ENCODE measurements around the gene MIB2.

The MIB2 gene

GRCh38 chr1:1606232-1606631 lies 9.1 kb upstream of the MIB2 start:
- TF ChIP-seq POLR2AphosphoS5 (IDR thresholded peaks at IDR 0.05; ENCODE audit: low read depth, low read length) (no peak), POLR2A (IDR thresholded peaks at IDR 0.05; ENCODE audit: low read depth, low read length) (no peak), TAF1 (IDR thresholded peaks at IDR 0.05; ENCODE audit: borderline replicate concordance, low read depth, low read length) (no peak)
- FAIRE-seq (no peak), DNase-seq (ENCODE audit: insufficient read length) (no peak)

- TF ChIP-seq POLR2A (IDR thresholded peaks at IDR 0.05; ENCODE audit: low read depth, low read length) (no peak), TAF1 (IDR thresholded peaks at IDR 0.05; ENCODE audit: borderline replicate concordance, low read depth, low read length) (no peak), POLR2AphosphoS5 (IDR thresholded peaks at IDR 0.05; ENCODE audit: low read depth, low read length) (no peak)
- no peak for FAIRE-seq
- no peak for DNase-seq (ENCODE audit: insufficient read length)
Observed at GRCh38 chr1:1609822-1610485, 5.3 kb upstream of the MIB2 start.

DNA sequence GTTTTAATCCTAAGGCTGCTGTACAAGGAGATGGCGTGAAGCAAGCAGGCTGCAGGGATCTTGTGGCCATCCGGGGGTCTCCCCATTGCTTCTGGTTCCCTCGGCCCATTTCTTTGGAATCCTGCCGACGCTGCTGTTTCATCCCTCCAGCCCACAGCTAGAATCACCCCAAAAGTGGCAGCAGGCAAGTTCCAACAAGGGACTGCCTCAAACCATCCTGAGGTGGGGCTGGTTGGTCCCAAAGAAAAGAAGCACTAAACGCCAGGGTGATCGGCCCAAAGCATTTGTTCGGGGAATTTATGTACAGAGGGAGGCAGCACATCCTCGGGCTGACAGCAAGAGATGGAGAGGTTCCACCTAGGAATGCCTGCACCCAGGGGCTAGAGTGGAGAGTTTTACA lies 4.5 kb upstream of the MIB2 start:
- FAIRE-seq (no peak), DNase-seq (ENCODE audit: insufficient read length) (no peak)
- TF ChIP-seq POLR2A (IDR thresholded peaks at IDR 0.05; ENCODE audit: low read depth, low read length) (no peak), TAF1 (IDR thresholded peaks at IDR 0.05; ENCODE audit: borderline replicate concordance, low read depth, low read length) (no peak), POLR2AphosphoS5 (IDR thresholded peaks at IDR 0.05; ENCODE audit: low read depth, low read length) (no peak)

GRCh38 chr1:1612104-1612400 lies 3.2 kb upstream of the MIB2 start:
- FAIRE-seq (no peak), DNase-seq (ENCODE audit: insufficient read length) (no peak)
- TF ChIP-seq POLR2AphosphoS5 (IDR thresholded peaks at IDR 0.05; ENCODE audit: low read depth, low read length) (no peak), POLR2A (IDR thresholded peaks at IDR 0.05; ENCODE audit: low read depth, low read length) (no peak), TAF1 (IDR thresholded peaks at IDR 0.05; ENCODE audit: borderline replicate concordance, low read depth, low read length) (no peak)

GRCh38 chr1:1613509-1614082 lies 1.7 kb upstream of the MIB2 start:
- TF ChIP-seq POLR2AphosphoS5 (IDR thresholded peaks at IDR 0.05; ENCODE audit: low read depth, low read length) (no peak), POLR2A (IDR thresholded peaks at IDR 0.05; ENCODE audit: low read depth, low read length) (no peak), TAF1 (IDR thresholded peaks at IDR 0.05; ENCODE audit: borderline replicate concordance, low read depth, low read length) (no peak)
- no peak for FAIRE-seq
- no peak for DNase-seq (ENCODE audit: insufficient read length)

DNA sequence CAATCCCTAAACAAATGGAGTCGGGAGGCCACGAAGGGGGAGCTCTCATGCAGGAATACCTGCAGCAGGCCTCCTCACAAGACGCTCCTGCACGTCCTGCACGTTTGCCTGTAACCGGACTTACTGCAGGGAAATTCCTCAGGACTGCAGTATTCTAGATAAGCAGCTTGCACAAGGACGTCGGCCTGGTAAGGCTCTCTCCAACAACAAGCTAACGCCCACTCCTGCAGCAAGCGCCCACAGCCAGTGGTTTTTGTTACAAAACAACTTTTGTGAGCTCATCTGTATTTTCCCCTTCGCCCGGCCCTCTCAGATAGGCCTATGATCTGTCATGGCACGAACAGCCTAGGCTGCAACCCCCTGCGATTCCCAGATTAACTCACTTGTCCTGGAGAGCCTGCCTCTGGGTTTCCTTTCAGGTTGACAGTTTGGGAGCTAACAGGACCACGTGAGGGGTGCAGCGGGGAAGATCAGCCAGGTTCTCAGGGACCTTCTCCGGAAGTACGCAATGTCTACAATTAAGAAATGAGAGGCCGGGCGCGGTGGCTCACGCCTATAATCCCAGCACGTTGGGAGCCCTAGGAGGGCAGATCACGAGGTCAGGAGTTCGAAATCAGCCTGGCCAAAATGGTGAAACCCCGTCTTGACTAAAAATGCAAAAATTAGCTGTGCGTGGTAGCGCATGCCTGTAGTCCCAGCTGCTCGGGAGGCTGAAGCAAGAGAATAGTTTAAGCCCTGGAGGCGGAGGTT lies 921 bp upstream of the MIB2 start:
- DNase-seq (ENCODE audit: insufficient read length) = no peak
- TF ChIP-seq POLR2AphosphoS5 (IDR thresholded peaks at IDR 0.05; ENCODE audit: low read depth, low read length) (no peak), TAF1 (IDR thresholded peaks at IDR 0.05; ENCODE audit: borderline replicate concordance, low read depth, low read length) (no peak), POLR2A (IDR thresholded peaks at IDR 0.05; ENCODE audit: low read depth, low read length) (no peak)
- no peak for FAIRE-seq

- TF ChIP-seq TAF1 (IDR thresholded peaks at IDR 0.05; ENCODE audit: borderline replicate concordance, low read depth, low read length) (no peak), POLR2AphosphoS5 (IDR thresholded peaks at IDR 0.05; ENCODE audit: low read depth, low read length) (no peak), POLR2A (IDR thresholded peaks at IDR 0.05; ENCODE audit: low read depth, low read length) (no peak)
- DNase-seq (ENCODE audit: insufficient read length) (no peak), FAIRE-seq (no peak)
Observed at GRCh38 chr1:1614954-1615255, 395 bp upstream of the MIB2 start.

DNA sequence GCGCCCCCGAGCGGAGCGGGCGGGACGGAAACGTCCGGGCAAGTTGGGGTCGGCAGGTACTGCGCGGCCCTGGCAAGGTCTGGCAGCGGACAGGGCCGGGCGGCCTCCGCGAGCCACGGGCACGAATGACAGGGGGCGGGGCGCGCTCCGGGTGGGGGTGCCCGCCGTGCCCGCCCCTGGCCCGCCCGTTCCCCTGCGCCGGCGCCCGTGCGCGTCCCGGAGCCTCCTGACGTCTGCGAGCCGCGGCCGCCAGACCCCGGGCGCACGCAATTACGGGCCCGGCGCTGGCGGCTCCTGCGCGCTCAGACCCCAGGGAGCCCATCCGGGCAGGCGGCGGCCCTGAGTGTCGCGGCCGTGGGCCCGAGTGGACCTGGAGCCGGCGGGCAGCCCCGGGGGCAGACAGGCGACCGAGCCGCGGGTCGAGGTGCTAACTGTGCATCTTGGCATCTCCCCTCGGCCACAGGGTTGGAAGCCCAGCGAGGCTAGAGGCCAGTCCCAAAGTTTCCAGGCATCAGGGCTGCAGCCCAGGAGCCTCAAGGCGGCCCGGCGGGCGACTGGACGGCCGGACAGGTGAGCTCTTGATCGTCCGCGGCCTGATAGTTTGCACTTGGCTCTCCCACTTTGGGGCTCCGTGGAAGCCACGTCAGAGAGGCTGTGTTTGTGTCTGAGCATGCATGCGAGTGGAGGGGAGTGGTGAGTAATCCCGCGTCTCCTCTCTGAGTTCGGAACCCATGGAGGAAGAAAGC lies 918 bp downstream of the MIB2 start:
- FAIRE-seq = no peak
- no peak for TF ChIP-seq POLR2A (IDR thresholded peaks at IDR 0.05; ENCODE audit: low read depth, low read length)
- no peak for TF ChIP-seq POLR2AphosphoS5 (IDR thresholded peaks at IDR 0.05; ENCODE audit: low read depth, low read length)
- TF ChIP-seq TAF1 (IDR thresholded peaks at IDR 0.05; ENCODE audit: borderline replicate concordance, low read depth, low read length) = no peak
- DNase-seq (ENCODE audit: insufficient read length) = no peak

DNA sequence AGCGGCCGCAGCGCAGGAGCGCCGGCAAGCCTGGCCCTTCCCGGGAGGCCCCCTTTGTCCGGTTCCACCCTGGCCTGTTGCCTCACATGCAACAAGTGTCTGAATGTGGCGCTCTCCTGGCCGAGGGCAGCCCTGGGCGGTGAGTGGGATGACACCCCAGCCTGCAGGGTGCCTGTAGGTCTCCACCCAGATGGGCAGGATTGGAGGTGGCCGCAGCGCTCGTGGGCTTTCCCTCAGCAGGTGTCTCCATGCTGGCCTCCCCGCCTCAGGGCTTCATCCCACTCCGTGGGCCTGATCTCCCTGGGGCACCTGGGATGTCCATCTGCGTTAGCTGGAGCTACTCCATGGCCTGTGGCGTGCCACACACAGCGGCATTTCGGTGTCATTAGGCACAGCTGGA lies 1.5 kb downstream of the MIB2 start:
- FAIRE-seq = no peak
- TF ChIP-seq POLR2AphosphoS5 (IDR thresholded peaks at IDR 0.05; ENCODE audit: low read depth, low read length) (no peak), POLR2A (IDR thresholded peaks at IDR 0.05; ENCODE audit: low read depth, low read length) (no peak), TAF1 (IDR thresholded peaks at IDR 0.05; ENCODE audit: borderline replicate concordance, low read depth, low read length) (no peak)
- no peak for DNase-seq (ENCODE audit: insufficient read length)

DNA sequence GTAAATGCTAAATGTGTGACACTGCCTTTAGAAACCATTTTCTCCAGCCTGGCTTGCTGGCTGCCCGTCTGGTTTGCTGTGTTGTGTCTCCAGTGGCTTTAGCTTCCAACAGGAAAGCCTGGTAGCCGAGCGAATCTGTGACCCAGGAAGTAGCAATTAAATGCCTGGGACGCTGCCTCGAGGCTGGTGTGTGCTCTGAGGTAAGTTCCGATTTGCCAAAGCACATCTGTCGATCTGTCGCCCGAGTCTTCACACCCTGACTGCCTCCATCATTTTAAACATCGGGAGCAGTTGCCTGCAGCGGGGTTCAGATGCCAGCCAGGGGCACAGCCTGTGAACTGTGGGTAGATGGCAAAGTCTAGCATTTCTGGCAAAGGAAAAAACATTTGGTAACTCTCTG lies 2.2 kb downstream of the MIB2 start:
- FAIRE-seq (no peak), DNase-seq (ENCODE audit: insufficient read length) (no peak)
- no peak for TF ChIP-seq POLR2AphosphoS5 (IDR thresholded peaks at IDR 0.05; ENCODE audit: low read depth, low read length)
- TF ChIP-seq TAF1 (IDR thresholded peaks at IDR 0.05; ENCODE audit: borderline replicate concordance, low read depth, low read length) = no peak
- TF ChIP-seq POLR2A (IDR thresholded peaks at IDR 0.05; ENCODE audit: low read depth, low read length) = no peak

DNA sequence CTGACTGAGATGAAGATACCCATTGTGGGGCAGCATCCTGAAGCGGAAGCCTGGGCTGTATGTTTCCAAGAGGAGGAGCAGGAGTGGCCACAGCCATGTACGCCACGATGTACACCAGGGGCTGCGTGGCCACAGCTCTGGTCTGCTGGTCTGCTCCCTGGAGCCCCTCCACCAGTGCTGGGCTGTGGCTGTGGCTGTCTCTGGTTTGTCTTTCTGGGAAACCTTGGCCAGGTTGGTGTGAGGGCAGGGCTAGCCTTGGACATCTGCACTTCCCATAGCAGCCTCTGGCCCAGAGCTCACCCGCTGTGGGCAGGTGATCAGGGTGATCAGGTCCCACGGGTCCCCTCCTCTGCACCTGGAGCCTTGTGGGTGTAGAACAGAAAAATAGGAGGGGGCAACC lies 2.6 kb downstream of the MIB2 start:
- no peak for FAIRE-seq
- no peak for DNase-seq (ENCODE audit: insufficient read length)
- no peak for TF ChIP-seq TAF1 (IDR thresholded peaks at IDR 0.05; ENCODE audit: borderline replicate concordance, low read depth, low read length)
- TF ChIP-seq POLR2A (IDR thresholded peaks at IDR 0.05; ENCODE audit: low read depth, low read length) = no peak
- TF ChIP-seq POLR2AphosphoS5 (IDR thresholded peaks at IDR 0.05; ENCODE audit: low read depth, low read length) = no peak

Data from GM12892 (cell line).